K562 (cell line): ENCODE data around the gene CCDC92. TPM values are rescaled to one million over a fixed set of nuclear protein-coding genes. Genes with fewer than 3 reads are reported as not detected.

Source experiments
- ATAC-seq: fragments of 200-7000 bp; cut with Tn5 transposase; 3 replicates; pipeline ENCODE4 v1.9.1; 2020; ENCODE audit warnings: moderate library complexity
- BruUV-seq: library from RNA; stranded (reverse); fragments of 400-500 nt; replicated peaks from 2 replicates; lab custom pipeline; 2021; lab: Mats Ljungman, UMichigan
- CTCF ChIA-PET: fragments of 300-600 bp; formaldehyde crosslinking; extraction: SDS; loops from one replicate; lab custom pipeline; 2021; ENCODE audit warnings: low intra/inter-chr PET ratio; lab: Yijun Ruan, JAX
- POLR2A ChIA-PET: fragments of 300-600, 350-650 bp; sonication (Branson Sonifier 250); formaldehyde crosslinking; extraction: SDS; loops from one replicate; lab custom pipeline; 2021; ENCODE audit warnings: antibody characterized with exemption, inconsistent platforms; lab: Yijun Ruan, JAX
- DNase-seq, 4 experiments: peaks; one replicate each; pipeline versions ENCODE4 v3.0.0 to v3.0.0-alpha.2; 2011 to 2018; ENCODE audit warnings: low spot score in 3 of 4, mixed read lengths in 3 of 4; ENCODE audit errors: extremely low read depth in 1 of 4
- FAIRE-seq: peaks from 2 replicates; lab custom pipeline; 2011; peaks lifted over from hg19 to GRCh38; lab: Jason Lieb, UNC
- H2AFZ ChIP-seq: 2 replicates; pipeline ENCODE4 v1.6.0; 2011; ENCODE audit warnings: low read depth, low read length, control low read depth, inconsistent platforms
- H3K27ac ChIP-seq: fragments of 200-600 bp; 3 replicates; pipeline ENCODE4 v1.8.0; 2011; ENCODE audit warnings: low read depth, mild to moderate bottlenecking, control low read depth, inconsistent platforms, low read length, moderate library complexity, mixed read lengths; ENCODE audit errors: extremely low read depth
- H3K27me3 ChIP-seq, 2 experiments: fragments of 300-600 bp in 1 of 2; 2 replicates in 1 of 2; 3 replicates in 1 of 2; pipeline versions ENCODE4 v1.6.0 to v1.8.0; 2011; ENCODE audit warnings: inconsistent platforms in 2 of 2, low read length in 2 of 2, mild to moderate bottlenecking in 1 of 2, mixed read lengths in 1 of 2, moderate library complexity in 1 of 2; ENCODE audit not compliant: control insufficient read depth in 2 of 2, insufficient read depth in 2 of 2
- H3K36me3 ChIP-seq: fragments of 300-600 bp; 3 replicates; pipeline ENCODE4 v1.8.0; 2011; ENCODE audit warnings: mild to moderate bottlenecking, low read length, inconsistent platforms; ENCODE audit not compliant: control insufficient read depth, insufficient read depth
- H3K4me1 ChIP-seq, 2 experiments: fragments of 200-600 bp in 1 of 2; replicated peaks in 1 of 2; 2 replicates in 1 of 2; 3 replicates in 1 of 2; pipeline versions ENCODE4 v1.5.1 to v1.8.0; 2011; ENCODE audit warnings: inconsistent platforms in 2 of 2, low read length in 2 of 2, mild to moderate bottlenecking in 1 of 2, mixed read lengths in 1 of 2, moderate library complexity in 1 of 2; ENCODE audit not compliant: control insufficient read depth in 2 of 2, insufficient read depth in 2 of 2
- H3K4me2 ChIP-seq: 2 replicates; pipeline ENCODE4 v1.6.1; 2011; ENCODE audit warnings: low read length, control low read depth, inconsistent platforms, mixed read lengths; ENCODE audit not compliant: insufficient read depth
- H3K4me3 ChIP-seq: fragments of 200-600 bp; sonication (generic), shearing (Covaris generic); 2 replicates; pipeline ENCODE4 v1.5.1; 2016; ENCODE audit warnings: control low read depth, inconsistent platforms
- H3K79me2 ChIP-seq: fragments of 200-600 bp; 3 replicates; pipeline ENCODE4 v1.8.0; 2011; ENCODE audit warnings: low read length, inconsistent platforms; ENCODE audit not compliant: control insufficient read depth, insufficient read depth
- H3K9ac ChIP-seq, 2 experiments: 2 replicates each; pipeline versions ENCODE4 v1.6.0 to v1.6.1; 2011; ENCODE audit warnings: low read depth in 2 of 2, low read length in 2 of 2, control low read depth in 1 of 2, inconsistent platforms in 1 of 2, mild to moderate bottlenecking in 1 of 2, mixed read lengths in 1 of 2; ENCODE audit not compliant: insufficient read depth in 1 of 2
- H3K9me1 ChIP-seq: one replicate; pipeline ENCODE4 v1.6.0; 2011; ENCODE audit warnings: inconsistent platforms, mild to moderate bottlenecking, low read length, moderate library complexity; ENCODE audit not compliant: control insufficient read depth, insufficient read depth
- H3K9me3 ChIP-seq: replicated peaks from 2 replicates; pipeline ENCODE4 v1.5.1; 2011; ENCODE audit warnings: low read depth, low read length, inconsistent platforms; ENCODE audit not compliant: control insufficient read depth, insufficient read depth
- H4K20me1 ChIP-seq: replicated peaks from 2 replicates; pipeline ENCODE4 v1.6.1; 2011; ENCODE audit warnings: low read length, inconsistent platforms, mixed read lengths; ENCODE audit not compliant: control insufficient read depth, insufficient read depth
- E2F4 ChIP-seq: sonication (generic); formaldehyde crosslinking; IDR thresholded peaks from 2 replicates; pipeline ENCODE4 v1.8.0; 2022; ENCODE audit warnings: mild to moderate bottlenecking, low read depth, missing genetic modification reagents
- EHMT2 ChIP-seq: fragments of 450-650 bp; IDR thresholded peaks from 2 replicates; pipeline ENCODE4 v1.6.1; 2018; ENCODE audit warnings: antibody characterized with exemption
- GATA2 ChIP-seq: sonication (generic); formaldehyde crosslinking; IDR thresholded peaks from 2 replicates; pipeline ENCODE4 v1.4.0; 2020; ENCODE audit warnings: mild to moderate bottlenecking, missing genetic modification reagents
- GTF2A2 ChIP-seq: IDR thresholded peaks from 2 replicates; pipeline ENCODE4 v1.6.1; 2016; ENCODE audit warnings: mild to moderate bottlenecking, missing genetic modification characterization, missing compliant biosample characterization
- MXI1 ChIP-seq: IDR thresholded peaks from 2 replicates; pipeline ENCODE4 v1.6.1; 2011; ENCODE audit warnings: low read depth, mild to moderate bottlenecking, improper control_type of control experiment, low read length
- POLR2A ChIP-seq: fragments of 450-650 bp; conservative IDR thresholded peaks from 2 replicates; pipeline ENCODE4 v1.6.1; 2016
- RBBP5 ChIP-seq: fragments of 200-600 bp; sonication (generic); IDR thresholded peaks from 2 replicates; pipeline ENCODE4 v1.6.1; 2012; ENCODE audit warnings: borderline replicate concordance, mild to moderate bottlenecking, low read length, control low read depth, inconsistent platforms; ENCODE audit not compliant: insufficient read depth, poor library complexity, severe bottlenecking
- SMARCA4 ChIP-seq: fragments of 450-650 bp; IDR thresholded peaks from 2 replicates; pipeline ENCODE4 v1.6.1; 2016
- SMARCA5 ChIP-seq: fragments of 450-650 bp; IDR thresholded peaks from 2 replicates; pipeline ENCODE4 v1.6.1; 2016
- VEZF1 ChIP-seq: fragments of 200-800 bp; sonication (Bioruptor generic); IDR thresholded peaks from 2 replicates; pipeline ENCODE4 v1.6.1; 2017; ENCODE audit warnings: missing genetic modification characterization, missing compliant biosample characterization
- ZFP1 ChIP-seq: fragments of 450-650 bp; formaldehyde crosslinking; IDR thresholded peaks from 2 replicates; pipeline ENCODE4 v1.4.0; 2020; ENCODE audit warnings: mild to moderate bottlenecking, mixed read lengths
- ZNF431 ChIP-seq: sonication (generic); formaldehyde crosslinking; IDR thresholded peaks from 2 replicates; pipeline ENCODE4 v1.8.0; 2022; ENCODE audit warnings: mild to moderate bottlenecking, missing genetic modification reagents
- ZNF584 ChIP-seq: fragments of 200-800 bp; sonication (Bioruptor generic); IDR thresholded peaks from 2 replicates; pipeline ENCODE4 v1.6.1; 2016; ENCODE audit warnings: low read depth, mild to moderate bottlenecking, missing genetic modification characterization, missing compliant biosample characterization
- WGBS: fragments of 100-300 bp; shearing (Covaris generic); methylation state at CpG from one replicate; pipeline ENCODE4 v1.1.6; 2016; ENCODE audit warnings: low coverage, mixed read lengths; ENCODE audit not compliant: insufficient coverage; ENCODE audit errors: missing lambda C conversion rate; 5-methylcytosine and 5-hydroxymethylcytosine counted together
- in situ Hi-C: fragments of 300-500 bp; cut with MboI; formaldehyde crosslinking; loops from 4 replicates; pipeline ENCODE4 v1.15.0; 2018; ENCODE audit warnings: inconsistent platforms, mixed read lengths
- intact Hi-C: fragments of 100-400 bp; cut with micrococcal nuclease; formaldehyde crosslinking; loops from 2 replicates; pipeline ENCODE4 v1.14.2; 2022
- polyA plus RNA-seq, 8 experiments: library from polyadenylated mRNA; depleted of rRNA in 4 of 8; stranded (reverse) in 5 of 8; unstranded in 3 of 8; fragments of >200 nt; fragmentation: Nextera tagmentation in 2 of 8; fragmentation: Illumina TruSeq in 1 of 8; extraction: Ambion mirVana in 2 of 8; extraction: Trizol in 1 of 8; gene quantifications; 2 replicates each; pipeline versions ENCODE4 v1.2.1 to v1.2.3, GENCODE V29; 2011 to 2014; ENCODE audit warnings: inconsistent platforms in 1 of 8, missing spikeins in 1 of 8
- total RNA-seq, 7 experiments: library from RNA; depleted of rRNA in 6 of 7; stranded (reverse); fragments of >200 nt in 6 of 7; fragmentation: Illumina TruSeq in 2 of 7; extraction: Trizol in 2 of 7; gene quantifications; 2 replicates each; pipeline versions ENCODE4 v1.2.1 to v1.2.3, GENCODE V29; 2011 to 2021; ENCODE audit warnings: low replicate concordance in 1 of 7
- TF ChIP-seq, protein P1 (sequence below), 2 experiments: fragments of 450-650 bp; conservative IDR thresholded peaks; 2 replicates each; pipeline ENCODE4 v1.6.1; 2017; ENCODE audit warnings: mild to moderate bottlenecking in 2 of 2, moderate library complexity in 2 of 2

CCDC92 gene
- total and polyA plus RNA-seq, 9 of the 15 experiments (the other 6 are each of a cell fraction or from before 2014, with no cell fraction given) = 0.27 to 5.9 (median 2.1) TPM

DNA sequence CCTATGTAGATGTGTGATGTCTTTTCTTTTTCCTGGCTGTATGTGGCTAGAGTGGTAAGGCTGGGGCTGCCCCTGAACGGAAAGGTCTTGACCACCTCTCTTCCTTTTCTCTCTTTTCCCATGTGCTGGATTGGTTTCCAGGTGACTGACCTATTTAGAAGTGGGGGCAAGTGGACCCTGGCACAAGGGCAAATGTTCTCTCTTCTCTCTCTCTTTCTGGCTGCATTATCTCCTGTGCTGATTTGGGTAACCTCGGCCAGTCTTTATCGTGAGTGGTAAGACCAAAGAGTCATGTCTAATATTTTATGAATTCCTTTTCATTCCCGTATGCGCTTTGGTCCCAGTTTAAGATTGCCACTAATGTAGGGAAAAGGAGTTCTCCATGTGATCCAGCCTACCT lies 16.5 kb upstream of the CCDC92 start (continued):
- TF ChIP-seq, protein P1, sequence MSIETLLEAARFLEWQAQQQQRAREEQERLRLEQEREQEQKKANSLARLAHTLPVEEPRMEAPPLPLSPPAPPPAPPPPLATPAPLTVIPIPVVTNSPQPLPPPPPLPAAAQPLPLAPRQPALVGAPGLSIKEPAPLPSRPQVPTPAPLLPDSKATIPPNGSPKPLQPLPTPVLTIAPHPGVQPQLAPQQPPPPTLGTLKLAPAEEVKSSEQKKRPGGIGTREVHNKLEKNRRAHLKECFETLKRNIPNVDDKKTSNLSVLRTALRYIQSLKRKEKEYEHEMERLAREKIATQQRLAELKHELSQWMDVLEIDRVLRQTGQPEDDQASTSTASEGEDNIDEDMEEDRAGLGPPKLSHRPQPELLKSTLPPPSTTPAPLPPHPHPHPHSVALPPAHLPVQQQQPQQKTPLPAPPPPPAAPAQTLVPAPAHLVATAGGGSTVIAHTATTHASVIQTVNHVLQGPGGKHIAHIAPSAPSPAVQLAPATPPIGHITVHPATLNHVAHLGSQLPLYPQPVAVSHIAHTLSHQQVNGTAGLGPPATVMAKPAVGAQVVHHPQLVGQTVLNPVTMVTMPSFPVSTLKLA (conservative IDR thresholded peaks at IDR 0.05) = no peak
- TF ChIP-seq ZFP1 (CRISPR knock-in tag) = no peak

- Histone ChIP-seq H3K9me3 (no peaks in the 10 kb centered on the region), H3K36me3 (peaks cover 54% of the 10 kb centered on the region), H4K20me1 (peaks cover 14% of the 10 kb centered on the region), H3K4me1 (peaks cover 3 to 17% of the 10 kb centered on the region in 2 experiments; a peak in 4 of 5 replicates), H3K9me1 (no peaks in the 10 kb centered on the region), H3K27me3 (no peaks in the 10 kb centered on the region), H3K4me3 (no peak overlapping the region), H3K4me2 (no peak overlapping the region), H2AFZ (no peak overlapping the region), H3K9ac (no peak overlapping the region), H3K79me2 (peaks cover 25% of the 10 kb centered on the region), H3K27ac (no peak overlapping the region)
- DNase-seq (no peak), ATAC-seq (no peak), FAIRE-seq (no peak)
- ChIA-PET CTCF (no interaction called here), POLR2A (interaction anchor here (0.8 to 2.8 kb wide), 8 partner anchors 9 to 138 kb away, joined by 3 to 13 read pairs (median 4); no protein-coding TSS in a partner anchor)
- in situ Hi-C loops = no loop called here
- whole genome bisulfite sequencing = 88% methylated on average over 2 of the region's 2 CpGs
- intact Hi-C loops = no loop called here
- BruUV-seq = no TSS peak
- TF ChIP-seq SMARCA5 = no peak
- no peak for TF ChIP-seq POLR2A
- no peak for TF ChIP-seq GATA2
- no peak for TF ChIP-seq VEZF1 (CRISPR knock-in tag)
- TF ChIP-seq ZNF584 (CRISPR knock-in tag) = no peak
- TF ChIP-seq MXI1 = no peak
- TF ChIP-seq EHMT2 = no peak
- TF ChIP-seq ZNF431 = no peak
- no peak for TF ChIP-seq RBBP5
- no peak for TF ChIP-seq GTF2A2 (tag)
- no peak for TF ChIP-seq E2F4 (CRISPR knock-in tag)
- no peak for TF ChIP-seq SMARCA4
Measured at GRCh38 chr12:123987022-123987421, 14.4 kb upstream of the CCDC92 start.
